Astrocyte (in vitro differentiated cells and primary cell): ENCODE measurements around the gene CDH13. TPM values are rescaled to one million over a fixed set of nuclear protein-coding genes. Genes with fewer than 3 reads are reported as not detected.

ENCODE experiments used
- DNase-seq: peaks from one replicate; pipeline ENCODE4 v3.0.0-alpha.2; 2010; ENCODE audit warnings: low read depth
- FAIRE-seq: peaks from 2 replicates; lab custom pipeline; 2011; peaks lifted over from hg19 to GRCh38; lab: Jason Lieb, UNC
- H2AFZ ChIP-seq: 2 replicates; pipeline ENCODE4 v1.6.0; 2012; ENCODE audit warnings: low read depth, low read length, inconsistent platforms
- H3K27ac ChIP-seq: 2 replicates; pipeline ENCODE4 v1.5.1; 2011; ENCODE audit warnings: low read depth, low read length, inconsistent platforms
- H3K27me3 ChIP-seq: 2 replicates; pipeline ENCODE4 v1.6.0; 2011; ENCODE audit warnings: low read length, inconsistent platforms; ENCODE audit not compliant: insufficient read depth
- H3K36me3 ChIP-seq: 2 replicates; pipeline ENCODE4 v1.5.1; 2011; ENCODE audit warnings: low read length, inconsistent platforms; ENCODE audit not compliant: insufficient read depth
- H3K4me1 ChIP-seq: 2 replicates; pipeline ENCODE4 v1.5.1; 2011; ENCODE audit warnings: low read length, inconsistent platforms; ENCODE audit not compliant: insufficient read depth
- H3K4me2 ChIP-seq: 2 replicates; pipeline ENCODE4 v1.6.0; 2012; ENCODE audit warnings: low read length, inconsistent platforms
- H3K4me3 ChIP-seq: 2 replicates; pipeline ENCODE4 v1.5.1; 2011; ENCODE audit warnings: low read depth, mild to moderate bottlenecking, low read length, inconsistent platforms; ENCODE audit not compliant: insufficient read depth
- H3K79me2 ChIP-seq: 2 replicates; pipeline ENCODE4 v1.6.0; 2012; ENCODE audit warnings: mild to moderate bottlenecking, low read length, inconsistent platforms; ENCODE audit not compliant: insufficient read depth
- H3K9ac ChIP-seq: 2 replicates; pipeline ENCODE4 v1.6.0; 2012; ENCODE audit warnings: mild to moderate bottlenecking, low read length, inconsistent platforms
- H3K9me3 ChIP-seq: 2 replicates; pipeline ENCODE4 v1.5.1; 2012; ENCODE audit warnings: low read depth, mild to moderate bottlenecking, low read length, inconsistent platforms; ENCODE audit not compliant: insufficient read depth
- H4K20me1 ChIP-seq: 2 replicates; pipeline ENCODE4 v1.6.0; 2012; ENCODE audit warnings: low read length, inconsistent platforms; ENCODE audit not compliant: insufficient read depth
- H3K27ac Mint-ChIP-seq: one replicate; pipeline ENCODE4 v1.8.0; 2021; ENCODE audit warnings: mild to moderate bottlenecking, mixed read lengths; ENCODE audit not compliant: unreplicated experiment
- H3K27me3 Mint-ChIP-seq: one replicate; pipeline ENCODE4 v1.8.0; 2021; ENCODE audit warnings: low read depth, mixed read lengths; ENCODE audit not compliant: unreplicated experiment
- H3K36me3 Mint-ChIP-seq: one replicate; pipeline ENCODE4 v1.8.0; 2021; ENCODE audit warnings: low read depth, mixed read lengths; ENCODE audit not compliant: unreplicated experiment
- H3K4me1 Mint-ChIP-seq: one replicate; pipeline ENCODE4 v1.8.0; 2021; ENCODE audit warnings: low read depth, mixed read lengths; ENCODE audit not compliant: unreplicated experiment
- H3K4me3 Mint-ChIP-seq: one replicate; pipeline ENCODE4 v1.8.0; 2021; ENCODE audit warnings: mild to moderate bottlenecking, moderate library complexity, mixed read lengths; ENCODE audit not compliant: unreplicated experiment
- H3K9me3 Mint-ChIP-seq: one replicate; pipeline ENCODE4 v1.8.0; 2021; ENCODE audit warnings: mild to moderate bottlenecking, mixed read lengths; ENCODE audit not compliant: unreplicated experiment
- EZH2 ChIP-seq: IDR thresholded peaks from 2 replicates; pipeline ENCODE4 v1.6.1; 2012; ENCODE audit warnings: mild to moderate bottlenecking, low read length, inconsistent platforms; ENCODE audit not compliant: insufficient read depth
- total RNA-seq: library from RNA; stranded (reverse); gene quantifications from 2 replicates; pipeline ENCODE4 v1.2.1, GENCODE V29; 2021
- TF ChIP-seq, protein P1 (sequence below): IDR thresholded peaks from 2 replicates; pipeline ENCODE4 v1.5.1; 2011; ENCODE audit warnings: low read depth, mild to moderate bottlenecking, inconsistent platforms, low read length, moderate library complexity; ENCODE audit not compliant: insufficient read depth

CDH13 gene
- total RNA-seq, 1 donor from 2014 or later: 41.7 TPM

DNA sequence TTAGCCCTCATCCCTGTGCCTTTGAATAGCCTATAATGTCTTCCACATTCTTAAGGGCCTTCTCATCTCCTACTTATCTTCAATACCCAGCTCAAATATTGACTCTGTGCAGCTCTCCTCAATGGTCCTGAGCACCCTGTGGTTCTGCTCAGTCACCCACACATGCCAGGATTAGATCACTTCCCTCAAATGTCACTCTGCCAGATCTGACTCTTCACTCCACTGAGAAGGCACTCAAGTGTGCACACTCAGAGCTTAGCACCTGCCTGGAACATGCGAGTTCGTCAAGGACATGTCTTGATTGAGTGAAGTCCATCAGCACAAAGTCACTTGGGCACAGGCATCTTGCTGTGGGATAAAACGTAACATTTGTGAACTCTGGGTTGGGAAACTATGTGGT, 404.8 kb downstream of the CDH13 start:
- peaks cover 6% of the 10 kb centered on the region for H3K27me3 Mint-ChIP-seq
- TF ChIP-seq, protein P1, sequence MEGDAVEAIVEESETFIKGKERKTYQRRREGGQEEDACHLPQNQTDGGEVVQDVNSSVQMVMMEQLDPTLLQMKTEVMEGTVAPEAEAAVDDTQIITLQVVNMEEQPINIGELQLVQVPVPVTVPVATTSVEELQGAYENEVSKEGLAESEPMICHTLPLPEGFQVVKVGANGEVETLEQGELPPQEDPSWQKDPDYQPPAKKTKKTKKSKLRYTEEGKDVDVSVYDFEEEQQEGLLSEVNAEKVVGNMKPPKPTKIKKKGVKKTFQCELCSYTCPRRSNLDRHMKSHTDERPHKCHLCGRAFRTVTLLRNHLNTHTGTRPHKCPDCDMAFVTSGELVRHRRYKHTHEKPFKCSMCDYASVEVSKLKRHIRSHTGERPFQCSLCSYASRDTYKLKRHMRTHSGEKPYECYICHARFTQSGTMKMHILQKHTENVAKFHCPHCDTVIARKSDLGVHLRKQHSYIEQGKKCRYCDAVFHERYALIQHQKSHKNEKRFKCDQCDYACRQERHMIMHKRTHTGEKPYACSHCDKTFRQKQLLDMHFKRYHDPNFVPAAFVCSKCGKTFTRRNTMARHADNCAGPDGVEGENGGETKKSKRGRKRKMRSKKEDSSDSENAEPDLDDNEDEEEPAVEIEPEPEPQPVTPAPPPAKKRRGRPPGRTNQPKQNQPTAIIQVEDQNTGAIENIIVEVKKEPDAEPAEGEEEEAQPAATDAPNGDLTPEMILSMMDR: no peak
- no peak for TF ChIP-seq EZH2
- Histone ChIP-seq H3K9me3 (no peaks in the 10 kb centered on the region), H3K4me3 (no peak overlapping the region), H3K4me2 (no peak overlapping the region), H2AFZ (no peak overlapping the region), H4K20me1 (no peaks in the 10 kb centered on the region), H3K79me2 (no peaks in the 10 kb centered on the region), H3K36me3 (no peaks in the 10 kb centered on the region), H3K27ac (no peak overlapping the region), H3K9ac (no peak overlapping the region), H3K27me3 (no peaks in the 10 kb centered on the region), H3K4me1 (no peaks in the 10 kb centered on the region)
- FAIRE-seq (no peak), DNase-seq (no peak)
- H3K36me3 Mint-ChIP-seq: no peaks in the 10 kb centered on the region
- H3K4me3 Mint-ChIP-seq: no peak overlapping the region
- H3K4me1 Mint-ChIP-seq: peaks cover 4% of the 10 kb centered on the region
- no peaks in the 10 kb centered on the region for H3K9me3 Mint-ChIP-seq
- no peak overlapping the region for H3K27ac Mint-ChIP-seq

DNA sequence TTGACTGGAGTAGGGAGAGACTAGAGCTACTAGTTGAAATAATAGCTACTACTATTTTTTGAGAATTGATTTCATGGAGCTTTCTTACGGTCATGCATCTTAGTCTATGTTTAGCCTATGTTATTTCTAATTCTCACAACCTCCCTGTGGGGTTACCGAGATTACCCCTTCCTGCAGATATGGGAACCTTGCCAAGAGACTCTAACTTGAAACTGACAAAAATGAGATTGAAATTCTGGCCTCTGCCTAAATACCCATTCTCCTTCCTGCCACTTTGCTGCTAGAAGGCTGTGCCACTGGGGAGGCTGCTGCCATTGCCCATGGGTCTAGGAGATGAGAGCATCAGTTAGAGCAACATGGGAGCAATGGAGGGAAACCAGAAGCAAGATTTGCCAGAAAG, 410.3 kb downstream of the CDH13 start:
- H3K4me3 ChIP-seq: no peak overlapping the region
- Mint-ChIP-seq H3K27me3 (peaks cover 14% of the 10 kb centered on the region), H3K36me3 (no peaks in the 10 kb centered on the region), H3K27ac (no peak overlapping the region), H3K9me3 (peaks cover 5% of the 10 kb centered on the region), H3K4me1 (peaks cover 1% of the 10 kb centered on the region), H3K4me3 (no peak overlapping the region)
- H3K27me3 ChIP-seq: no peaks in the 10 kb centered on the region
- H3K4me1 ChIP-seq: peaks cover 11% of the 10 kb centered on the region
- no peaks in the 10 kb centered on the region for H3K9me3 ChIP-seq
- FAIRE-seq (no peak), DNase-seq (no peak)
- H3K9ac ChIP-seq: no peak overlapping the region
- no peak for TF ChIP-seq EZH2
- TF ChIP-seq, protein P1: no peak
- no peak overlapping the region for H3K4me2 ChIP-seq
- H3K36me3 ChIP-seq: no peaks in the 10 kb centered on the region
- H4K20me1 ChIP-seq: peaks cover 5% of the 10 kb centered on the region
- H2AFZ ChIP-seq: no peak overlapping the region
- no peaks in the 10 kb centered on the region for H3K79me2 ChIP-seq
- H3K27ac ChIP-seq: no peak overlapping the region

DNA sequence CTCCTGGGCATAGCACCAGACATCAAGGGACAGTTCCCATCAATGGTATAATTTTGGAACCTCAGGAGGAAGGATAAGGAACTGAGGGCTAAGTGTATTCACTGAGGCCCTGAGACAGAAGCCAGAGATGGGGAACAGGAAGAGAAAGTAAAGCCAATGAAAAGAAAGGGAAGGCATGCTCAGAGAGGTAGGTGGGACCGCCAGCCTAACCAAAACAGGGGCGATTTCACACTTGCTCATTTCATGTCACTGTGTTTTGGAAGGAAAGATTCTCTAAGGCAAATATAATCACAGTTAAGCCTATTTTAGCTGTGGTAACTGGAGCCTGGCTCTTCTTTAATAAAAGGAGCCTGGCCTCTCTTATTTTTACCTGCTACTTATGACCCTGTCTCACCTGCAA, 411.1 kb downstream of the CDH13 start:
- no peaks in the 10 kb centered on the region for H3K27me3 ChIP-seq
- peaks cover 5% of the 10 kb centered on the region for H4K20me1 ChIP-seq
- Mint-ChIP-seq H3K36me3 (no peaks in the 10 kb centered on the region), H3K4me1 (peaks cover 1% of the 10 kb centered on the region), H3K27me3 (peaks cover 12% of the 10 kb centered on the region), H3K4me3 (no peak overlapping the region), H3K27ac (no peak overlapping the region), H3K9me3 (peaks cover 5% of the 10 kb centered on the region)
- H3K4me3 ChIP-seq: no peak overlapping the region
- H3K79me2 ChIP-seq: no peaks in the 10 kb centered on the region
- no peak overlapping the region for H3K4me2 ChIP-seq
- no peak for FAIRE-seq
- TF ChIP-seq, protein P1: no peak
- TF ChIP-seq EZH2: no peak
- no peaks in the 10 kb centered on the region for H3K9me3 ChIP-seq
- DNase-seq: no peak
- H3K4me1 ChIP-seq: peaks cover 11% of the 10 kb centered on the region
- H3K27ac ChIP-seq: no peak overlapping the region
- H3K36me3 ChIP-seq: no peaks in the 10 kb centered on the region
- H2AFZ ChIP-seq: no peak overlapping the region
- H3K9ac ChIP-seq: no peak overlapping the region
